Hepatocyte (in vitro differentiated cells): Measurements from ENCODE around the gene SLX4IP.

Experiments used
- CTCF ChIP-seq: fragments of 200-600 bp; sonication (generic); IDR thresholded peaks from 2 replicates; pipeline ENCODE4 v1.5.1; 2016; ENCODE audit warnings: antibody characterized with exemption, mild to moderate bottlenecking; ENCODE audit not compliant: poor library complexity
- EZH2 ChIP-seq: fragments of 200-600 bp; sonication (generic); IDR thresholded peaks from 2 replicates; pipeline ENCODE4 v1.6.1; 2016; ENCODE audit warnings: antibody characterized with exemption, mild to moderate bottlenecking, borderline replicate concordance
- EZH2phosphoT487 ChIP-seq: fragments of 200-600 bp; sonication (generic); IDR thresholded peaks from one replicate; pipeline ENCODE4 v1.6.1; 2018; ENCODE audit warnings: antibody characterized with exemption, mild to moderate bottlenecking, low read depth, moderate library complexity; ENCODE audit not compliant: unreplicated experiment, severe bottlenecking

- TF ChIP-seq EZH2 (no peak), CTCF (no peak), EZH2phosphoT487 (no peak)
Observed at GRCh38 chr20:10591946-10592521, 156.9 kb downstream of the SLX4IP start.
